Brain microvascular endothelial cell (primary cell): ENCODE measurements around the gene TNS4.

Experiments
- DNase-seq: peaks from one replicate; pipeline ENCODE4 v3.0.0-alpha.2; 2020
- H3K27ac ChIP-seq: fragments of 250-450 bp; sonication (Bioruptor Pico); 2 replicates; pipeline ENCODE4 v1.5.1; 2020; ENCODE audit warnings: mild to moderate bottlenecking, moderate library complexity
- H3K27me3 ChIP-seq: fragments of 250-450 bp; sonication (Bioruptor Pico); replicated peaks from 2 replicates; pipeline ENCODE4 v1.5.1; 2020; ENCODE audit warnings: mild to moderate bottlenecking
- H3K36me3 ChIP-seq: fragments of 250-450 bp; sonication (Bioruptor Pico); replicated peaks from 2 replicates; pipeline ENCODE4 v1.5.1; 2020; ENCODE audit warnings: mild to moderate bottlenecking
- H3K4me3 ChIP-seq: 2 replicates; pipeline ENCODE4 v1.5.1; 2011; ENCODE audit warnings: low read depth, mild to moderate bottlenecking, control low read depth, low read length, moderate library complexity
- CTCF ChIP-seq: IDR thresholded peaks from 2 replicates; pipeline ENCODE4 v1.5.1; 2011; ENCODE audit warnings: low read depth, mild to moderate bottlenecking, moderate library complexity, low read length, control low read depth, inconsistent platforms; ENCODE audit errors: missing control alignments
- in situ Hi-C: cut with HindIII; loops from 2 replicates; pipeline ENCODE4 v1.10.0; 2017; ENCODE audit warnings: low sequenced_read_pairs, low pct_ligation_motif_present

TNS4 gene

GRCh38 chr17:40436636-40437035, 64.8 kb downstream of the TNS4 start:
- no peak overlapping the region for H3K4me3 ChIP-seq
- no peaks in the 10 kb centered on the region for H3K27me3 ChIP-seq
- no peaks in the 10 kb centered on the region for H3K36me3 ChIP-seq
- in situ Hi-C loops, result no loop called here
- H3K27ac ChIP-seq, result no peak overlapping the region
- TF ChIP-seq CTCF, result no peak
- no peak for DNase-seq

- DNase-seq, result no peak
- in situ Hi-C loops, result no loop called here
- no peak overlapping the region for H3K4me3 ChIP-seq
- H3K27me3 ChIP-seq, result no peaks in the 10 kb centered on the region
- no peak overlapping the region for H3K27ac ChIP-seq
- H3K36me3 ChIP-seq, result no peaks in the 10 kb centered on the region
- peak; percentile 78 for TF ChIP-seq CTCF
Measured at GRCh38 chr17:40433551-40434415, 67.6 kb downstream of the TNS4 start.

DNA sequence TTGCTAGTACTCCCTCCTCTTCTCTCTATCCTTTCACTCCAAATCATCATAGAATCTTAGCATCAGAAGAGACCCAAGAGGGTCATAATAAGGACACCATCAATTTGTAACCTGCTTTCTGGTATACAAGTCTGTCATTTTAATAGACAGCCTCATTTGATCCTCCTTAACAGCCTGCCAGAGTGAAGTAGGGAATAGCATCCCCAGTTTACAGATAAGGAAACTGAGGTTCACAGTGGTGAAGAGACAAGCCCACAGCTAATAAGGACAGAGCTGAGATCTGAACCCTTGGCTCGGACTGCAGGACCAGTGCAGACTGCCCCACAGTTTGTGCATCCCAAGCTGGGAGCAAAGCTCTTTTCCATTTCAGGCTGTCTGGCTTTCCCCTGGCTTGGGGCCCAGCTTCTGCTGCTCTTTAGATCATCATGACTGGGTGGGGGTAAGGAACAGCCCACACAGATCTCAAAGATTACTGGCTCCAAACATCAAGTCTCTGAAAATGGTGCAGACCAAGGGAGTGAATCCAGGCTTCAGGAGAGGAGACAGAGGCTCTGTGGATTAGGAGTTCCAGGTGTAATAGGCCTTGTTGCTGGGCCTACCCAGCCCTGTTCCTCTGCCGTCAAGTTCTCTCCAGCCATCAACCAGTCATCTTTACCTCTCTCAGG, 68.4 kb downstream of the TNS4 start:
- TF ChIP-seq CTCF, result no peak
- DNase-seq, result peak; percentile 42
- in situ Hi-C loops, result no loop called here
- no peaks in the 10 kb centered on the region for H3K36me3 ChIP-seq
- no peaks in the 10 kb centered on the region for H3K27me3 ChIP-seq
- H3K27ac ChIP-seq, result no peak overlapping the region
- H3K4me3 ChIP-seq, result no peak overlapping the region

DNA sequence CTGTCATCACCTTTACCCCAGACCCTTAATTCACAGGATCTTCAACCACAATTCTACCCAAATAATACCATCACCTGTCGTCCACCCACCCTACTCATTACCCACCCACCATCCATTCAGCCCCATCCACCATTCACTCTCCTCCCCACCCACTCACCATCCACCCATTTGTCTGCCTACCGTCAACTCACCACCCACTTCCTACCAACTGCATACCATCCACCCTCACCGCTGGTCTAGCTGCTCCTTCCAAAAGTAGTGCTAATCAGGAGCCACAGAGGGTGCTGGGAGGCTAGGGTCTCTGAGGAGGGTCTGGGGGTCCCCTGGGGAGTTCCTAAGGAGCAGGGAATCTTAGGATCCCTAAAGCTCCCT, 70.2 kb downstream of the TNS4 start:
- in situ Hi-C loops, result no loop called here
- no peak for TF ChIP-seq CTCF
- no peak for DNase-seq
- H3K36me3 ChIP-seq, result no peaks in the 10 kb centered on the region
- no peak overlapping the region for H3K27ac ChIP-seq
- no peak overlapping the region for H3K4me3 ChIP-seq
- no peaks in the 10 kb centered on the region for H3K27me3 ChIP-seq

DNA sequence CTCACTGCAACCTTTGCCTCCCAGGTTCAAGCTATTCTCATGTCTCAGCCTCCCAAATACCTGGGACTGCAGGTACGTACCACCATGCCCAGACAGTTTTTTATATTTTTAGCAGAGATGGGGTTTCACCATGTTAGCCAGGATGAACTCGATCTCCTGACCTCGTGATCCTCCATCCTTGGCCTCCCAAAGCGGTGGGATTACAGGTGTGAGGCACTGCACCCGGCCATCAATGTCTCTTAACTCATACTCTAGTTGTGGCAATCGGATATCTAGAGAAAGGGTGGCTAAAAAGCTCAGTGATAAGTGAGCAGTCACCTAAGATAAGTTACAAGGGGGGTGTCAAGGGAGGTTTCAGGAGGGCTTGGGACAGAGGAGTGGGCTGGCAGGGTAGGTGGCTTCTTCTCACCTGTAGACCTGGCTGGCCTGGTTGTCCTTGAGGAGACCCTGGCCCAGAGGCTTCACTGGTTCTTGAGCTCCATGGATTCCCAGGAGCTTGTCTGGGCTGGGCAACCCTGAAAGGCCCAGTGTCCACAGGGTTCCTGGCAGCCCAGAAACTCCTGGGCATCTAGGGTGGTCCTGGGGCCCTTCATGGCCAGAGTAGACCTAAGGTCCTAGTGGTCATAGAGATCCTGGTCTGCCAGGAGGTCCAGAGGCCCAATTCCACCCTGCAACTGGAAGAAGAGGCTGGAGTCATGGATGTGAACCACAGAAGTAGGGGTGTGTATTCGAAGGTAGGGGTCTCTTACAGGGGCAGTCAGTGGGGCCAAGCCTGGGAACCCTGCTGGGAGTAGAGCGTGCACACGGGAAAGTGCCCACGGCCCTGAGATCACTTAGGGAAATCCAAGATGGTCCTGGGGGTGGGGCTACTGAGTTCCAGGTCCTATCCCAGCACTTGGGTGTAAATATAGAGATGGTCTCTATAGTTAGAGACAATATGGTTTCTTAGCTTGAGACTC, 70.9 kb downstream of the TNS4 start:
- H3K4me3 ChIP-seq, result no peak overlapping the region
- H3K36me3 ChIP-seq, result no peaks in the 10 kb centered on the region
- no peak overlapping the region for H3K27ac ChIP-seq
- DNase-seq, result no peak
- in situ Hi-C loops, result no loop called here
- no peak for TF ChIP-seq CTCF
- no peaks in the 10 kb centered on the region for H3K27me3 ChIP-seq
